Measurements from ENCODE around the gene MAPK10.

- TF ChIP-seq POLR2A (IDR thresholded peaks at IDR 0.05) = no peak
- TF ChIP-seq, protein P1, sequence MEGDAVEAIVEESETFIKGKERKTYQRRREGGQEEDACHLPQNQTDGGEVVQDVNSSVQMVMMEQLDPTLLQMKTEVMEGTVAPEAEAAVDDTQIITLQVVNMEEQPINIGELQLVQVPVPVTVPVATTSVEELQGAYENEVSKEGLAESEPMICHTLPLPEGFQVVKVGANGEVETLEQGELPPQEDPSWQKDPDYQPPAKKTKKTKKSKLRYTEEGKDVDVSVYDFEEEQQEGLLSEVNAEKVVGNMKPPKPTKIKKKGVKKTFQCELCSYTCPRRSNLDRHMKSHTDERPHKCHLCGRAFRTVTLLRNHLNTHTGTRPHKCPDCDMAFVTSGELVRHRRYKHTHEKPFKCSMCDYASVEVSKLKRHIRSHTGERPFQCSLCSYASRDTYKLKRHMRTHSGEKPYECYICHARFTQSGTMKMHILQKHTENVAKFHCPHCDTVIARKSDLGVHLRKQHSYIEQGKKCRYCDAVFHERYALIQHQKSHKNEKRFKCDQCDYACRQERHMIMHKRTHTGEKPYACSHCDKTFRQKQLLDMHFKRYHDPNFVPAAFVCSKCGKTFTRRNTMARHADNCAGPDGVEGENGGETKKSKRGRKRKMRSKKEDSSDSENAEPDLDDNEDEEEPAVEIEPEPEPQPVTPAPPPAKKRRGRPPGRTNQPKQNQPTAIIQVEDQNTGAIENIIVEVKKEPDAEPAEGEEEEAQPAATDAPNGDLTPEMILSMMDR (IDR thresholded peaks at IDR 0.05) = no peak
Measured at GRCh38 chr4:86159216-86159615, 200.6 kb downstream of the MAPK10 start.

All from prostate gland (tissue), 2 donors.